ENCODE results near the gene ADAMTS8. TPM values are rescaled to one million over a fixed set of nuclear protein-coding genes. Genes with fewer than 3 reads are reported as not detected.

Gene ADAMTS8
- total RNA-seq, 1 experiment from 2014 or later, result 0.15 TPM

- in situ Hi-C loops (cut with HindIII; ENCODE audit: low pct_unique_long_range_greater_than_20kb, low sequenced_read_pairs), result no loop called here
- ATAC-seq, result peak; percentile 15; the same call in 1 of the 2 replicates
Observed at GRCh38 chr11:130451231-130452019, 23.0 kb upstream of the ADAMTS8 start.

GRCh38 chr11:130449996-130450769 is 21.8 kb upstream of the ADAMTS8 start:
- ChIA-PET CTCF (interaction anchor here (0.8 to 1.0 kb wide), 2 partner anchors 251 to 412 kb away, joined by 3 read pairs; no protein-coding TSS in a partner anchor), POLR2A (interaction anchor here (0.6 to 1.5 kb wide), 2 partner anchors 186 to 228 kb away, joined by 4 to 6 read pairs; no protein-coding TSS in a partner anchor)
- ATAC-seq (peak; percentile 18; the same call in 1 of the 2 replicates), DNase-seq (ENCODE audit: low read depth, low spot score) (no peak)
- no TSS peak for BruUV-seq (replicated peaks)
- in situ Hi-C loops (cut with HindIII; ENCODE audit: low pct_unique_long_range_greater_than_20kb, low sequenced_read_pairs) (no loop called here), intact Hi-C loops (cut with micrococcal nuclease; ENCODE audit: unreplicated experiment) (loop anchor here (5.0 kb wide), 1 partner anchor 187 kb away; no protein-coding TSS in a partner anchor)
- Histone ChIP-seq H3K27ac (ENCODE audit: low read length) (peak overlapping the region; percentile 52), H3K4me3 (ENCODE audit: low read depth in 2 of 2, low read length in 2 of 2) (peak overlapping the region; percentile 73 to 89), H3K27me3 (ENCODE audit: control insufficient read depth, insufficient read depth, low read length) (no peaks in the 10 kb centered on the region), H3K36me3 (ENCODE audit: control insufficient read depth, insufficient read depth, low read length) (no peaks in the 10 kb centered on the region), H3K9me3 (ENCODE audit: control insufficient read depth, insufficient read depth, low read depth, low read length) (no peaks in the 10 kb centered on the region), H3K4me1 (ENCODE audit: control insufficient read depth, insufficient read depth, low read length) (peaks cover 16% of the 10 kb centered on the region)
- TF ChIP-seq CTCF (IDR thresholded peaks at IDR 0.05), result peak; percentile 78
- TF ChIP-seq POLR2AphosphoS5 (IDR thresholded peaks at IDR 0.05; ENCODE audit: low read depth, low read length), result no peak
- no peak for TF ChIP-seq TCF7L2 (IDR thresholded peaks at IDR 0.05; ENCODE audit: low read depth, low read length)
- no peak for TF ChIP-seq REST (IDR thresholded peaks at IDR 0.05; ENCODE audit: insufficient read depth in 1 of 2, low read depth in 2 of 2, low read length in 1 of 2)
- no peak for TF ChIP-seq SIN3A (IDR thresholded peaks at IDR 0.05; ENCODE audit: borderline replicate concordance, insufficient read depth, low read depth, low read length)

More at GRCh38 chr11:130451231-130452019, 23.0 kb upstream of the ADAMTS8 start:
- H3K4me1 ChIP-seq (ENCODE audit: control insufficient read depth, insufficient read depth, low read length), result peaks cover 19% of the 10 kb centered on the region
- TF ChIP-seq TCF7L2 (IDR thresholded peaks at IDR 0.05; ENCODE audit: low read depth, low read length) (no peak), POLR2AphosphoS5 (IDR thresholded peaks at IDR 0.05; ENCODE audit: low read depth, low read length) (no peak), REST (IDR thresholded peaks at IDR 0.05; ENCODE audit: insufficient read depth in 1 of 2, low read depth in 2 of 2, low read length in 1 of 2) (no peak), SIN3A (IDR thresholded peaks at IDR 0.05; ENCODE audit: borderline replicate concordance, insufficient read depth, low read depth, low read length) (no peak)
- no peaks in the 10 kb centered on the region for H3K36me3 ChIP-seq (ENCODE audit: control insufficient read depth, insufficient read depth, low read length)
- no peaks in the 10 kb centered on the region for H3K9me3 ChIP-seq (ENCODE audit: control insufficient read depth, insufficient read depth, low read depth, low read length)
- intact Hi-C loops (cut with micrococcal nuclease; ENCODE audit: unreplicated experiment), result no loop called here
- no peak for DNase-seq (ENCODE audit: low read depth, low spot score)
- no peaks in the 10 kb centered on the region for H3K27me3 ChIP-seq (ENCODE audit: control insufficient read depth, insufficient read depth, low read length)
- peak overlapping the region; percentile 73 to 89 for H3K4me3 ChIP-seq (ENCODE audit: low read depth in 2 of 2, low read length in 2 of 2)
- peak overlapping the region; percentile 44; the same call in 1 of the 2 replicates for H3K27ac ChIP-seq (ENCODE audit: low read length)
- POLR2A ChIA-PET, result interaction anchor here (0.8 to 1.5 kb wide), 2 partner anchors 12 to 185 kb away, joined by 3 to 4 read pairs; no protein-coding TSS in a partner anchor
- CTCF ChIA-PET, result interaction anchor here (0.6 to 1.5 kb wide), 5 partner anchors 64 to 411 kb away, joined by 3 to 13 read pairs (median 4); no protein-coding TSS in a partner anchor
- no TSS peak for BruUV-seq (replicated peaks)
